ENCODE results near the gene FAM32A. TPM values are rescaled to one million over a fixed set of nuclear protein-coding genes. Genes with fewer than 3 reads are reported as not detected.
A peak's percentile ranks its signal among the peaks of the same experiment; 100 is the strongest.

The FAM32A gene
- total and polyA plus RNA-seq, 2 of the 8 experiments (the other 6 are each of a cell fraction or from before 2014, with no cell fraction given), result 75.6 to 105 TPM

GRCh38 chr19:16141043-16141442, 44.2 kb upstream of the FAM32A start:
- H3K14ac ChIP-seq (ENCODE audit: insufficient read length), result no peak overlapping the region

More at GRCh38 chr19:16141043-16141442, 44.2 kb upstream of the FAM32A start:
- H4K8ac ChIP-seq (ENCODE audit: extremely low read depth, insufficient read depth, low read length), result 0 out of 2 replicates have a peak overlapping the region, but pooled peaks have one; percentile 25
- no peak overlapping the region for H2BK5ac ChIP-seq (ENCODE audit: low read depth, low read length)
- H3K4ac ChIP-seq (replicated peaks; ENCODE audit: insufficient read length, low read depth, low read length), result no peak overlapping the region
- H3K4me3 ChIP-seq (ENCODE audit: extremely low read depth in 1 of 4, insufficient read depth in 2 of 4, low read depth in 3 of 4, low read length in 4 of 4), result no peak overlapping the region
- H3K18ac ChIP-seq (ENCODE audit: extremely low read depth, low read length), result no peak overlapping the region
- H2AFZ ChIP-seq (ENCODE audit: low read length), result no peak overlapping the region
- no peak overlapping the region for H3K27ac ChIP-seq (ENCODE audit: low read depth, low read length)
- H3K9me3 ChIP-seq (ENCODE audit: insufficient read depth in 2 of 2, low read depth in 1 of 2, low read length in 1 of 2), result no peaks in the 10 kb centered on the region
- H3K4me2 ChIP-seq (ENCODE audit: insufficient read depth in 1 of 2, low read depth in 2 of 2, low read length in 2 of 2), result no peak overlapping the region
- no peak overlapping the region for H3K9ac ChIP-seq (replicated peaks in 1 of 4; ENCODE audit: extremely low read depth in 1 of 4, low read depth in 3 of 4, low read length in 3 of 4)
- no peak overlapping the region for H2BK20ac ChIP-seq (ENCODE audit: low read length)
- DNase-seq (ENCODE audit: low read depth in 1 of 2, low spot score in 2 of 2) (no peak), FAIRE-seq (no peak)
- no peak overlapping the region for H2BK120ac ChIP-seq (replicated peaks; ENCODE audit: low read depth, low read length)
- TF ChIP-seq ATF2 (IDR thresholded peaks at IDR 0.05; ENCODE audit: low read length) (no peak), TBP (IDR thresholded peaks at IDR 0.05; ENCODE audit: low read depth, low read length) (no peak), KDM1A (IDR thresholded peaks at IDR 0.05; ENCODE audit: borderline replicate concordance, low read length) (peak; percentile 84), MAFK (IDR thresholded peaks at IDR 0.05; ENCODE audit: low read depth, low read length) (no peak), MAX (IDR thresholded peaks at IDR 0.05) (0 out of 2 replicates have a peak, but pooled peaks have one; percentile 20)
- no peak overlapping the region for H2BK15ac ChIP-seq (ENCODE audit: low read length)
- 67% methylated on average over 3 of the region's 4 CpGs; no CpG with 5 or more reads in 1 of the 2 experiments for WGBS, 2 experiments (ENCODE audit: extremely low coverage in 1 of 2, insufficient coverage in 1 of 2, insufficient read length in 1 of 2, insufficient replicate concordance in 2 of 2, low coverage in 1 of 2, low lambda C conversion rate in 2 of 2, missing lambda C conversion rate in 1 of 2)
- H2BK12ac ChIP-seq (ENCODE audit: low read depth, low read length), result no peak overlapping the region
- peaks cover 0 to 6% (median 4%) of the 10 kb centered on the region in 4 experiments; a peak in 3 of 7 replicates for H3K4me1 ChIP-seq (replicated peaks in 1 of 4; ENCODE audit: control insufficient read depth in 3 of 4, insufficient read depth in 4 of 4, low read length in 3 of 4)
- peaks cover 3% of the 10 kb centered on the region; the same call in 1 of the 2 replicates for H3K23me2 ChIP-seq (ENCODE audit: low read depth, low read length)
- H3K79me1 ChIP-seq (ENCODE audit: low read depth, low read length), result no peaks in the 10 kb centered on the region
- H4K91ac ChIP-seq (replicated peaks; ENCODE audit: insufficient read length, low read length), result no peak overlapping the region
- no peaks in the 10 kb centered on the region for H3K27me3 ChIP-seq (replicated peaks in 1 of 4; ENCODE audit: control insufficient read depth in 3 of 4, extremely low read depth in 1 of 4, insufficient read depth in 3 of 4, low read length in 3 of 4)
- H2AK5ac ChIP-seq (ENCODE audit: low read depth, low read length), result no peak overlapping the region
- POLR2A ChIA-PET (ENCODE audit: partially characterized antibody), result interaction anchor here (0.7 kb wide), 1 partner anchor 15 kb away, joined by 3 read pairs; no protein-coding TSS in a partner anchor
- no peak overlapping the region for H4K5ac ChIP-seq (ENCODE audit: insufficient read length, low read depth, low read length)
- no peaks in the 10 kb centered on the region for H3K79me2 ChIP-seq (ENCODE audit: control insufficient read depth in 1 of 2, insufficient read depth in 2 of 2, low read length in 2 of 2)
- CTCF ChIA-PET (ENCODE audit: partially characterized antibody), result interaction anchor here (1.0 to 1.1 kb wide), 2 partner anchors 23 to 992 kb away, joined by 3 to 5 read pairs; no protein-coding TSS in a partner anchor
- no peak overlapping the region for H3K23ac ChIP-seq (ENCODE audit: insufficient read length)
- H3K36me3 ChIP-seq (ENCODE audit: control insufficient read depth in 2 of 4, insufficient read depth in 4 of 4, low read length in 3 of 4), result no peaks in the 10 kb centered on the region
- H3K56ac ChIP-seq (replicated peaks; ENCODE audit: insufficient read length, low read depth, low read length), result no peak overlapping the region
- no peaks in the 10 kb centered on the region for H4K20me1 ChIP-seq (replicated peaks in 1 of 2; ENCODE audit: control insufficient read depth in 1 of 2, insufficient read depth in 2 of 2, low read length in 2 of 2)

Data from H1 (cell line).